ENCODE results near the gene CDC42EP2. TPM values are rescaled to one million over a fixed set of nuclear protein-coding genes. Genes with fewer than 3 reads are reported as not detected.

CDC42EP2 gene
- polyA plus RNA-seq, 1 of the 3 experiments (the other 2 are of a cell fraction): 8.1 TPM

DNA sequence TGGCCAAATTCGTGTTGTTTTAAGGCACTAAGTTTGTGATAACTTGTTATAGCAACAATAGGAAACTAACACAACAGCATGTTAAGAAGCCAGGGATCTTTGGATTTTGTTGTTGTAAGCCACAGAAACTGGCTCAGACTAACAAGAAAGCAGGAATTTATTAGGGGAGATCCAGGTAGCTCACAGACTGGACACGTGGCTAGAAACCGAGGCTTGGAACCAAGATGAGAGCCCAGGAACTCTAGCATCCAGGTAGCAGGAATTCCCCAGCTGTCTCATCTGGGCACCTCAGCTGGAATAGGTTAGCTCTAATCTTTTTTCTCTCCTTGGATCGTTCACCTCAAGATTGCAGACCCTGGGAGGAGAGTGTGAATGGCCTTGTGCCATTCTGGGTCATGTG lies 28.0 kb upstream of the CDC42EP2 start:
- Histone ChIP-seq H3K4me1 (ENCODE audit: control insufficient read depth in 1 of 2, insufficient read depth in 2 of 2, low read depth in 1 of 2, low read length in 1 of 2) (peaks cover 13 to 27% of the 10 kb centered on the region in 2 experiments; a peak in 3 of 4 replicates), H4K20me1 (ENCODE audit: insufficient read depth) (no peaks in the 10 kb centered on the region), H3K27ac (ENCODE audit: low read depth in 2 of 2, low read length in 1 of 2) (no peak overlapping the region), H3K9me2 (no peaks in the 10 kb centered on the region), H3K9me3 (no peaks in the 10 kb centered on the region), H3K79me2 (ENCODE audit: insufficient read depth) (no peaks in the 10 kb centered on the region; the same call in 1 of the 2 replicates), H3K36me3 (replicated peaks in 1 of 2; ENCODE audit: control insufficient read depth in 1 of 2, insufficient read depth in 2 of 2, low read length in 1 of 2) (peaks cover 22 to 31% of the 10 kb centered on the region in 2 experiments), H3K9ac (no peak overlapping the region), H3K4me3 (ENCODE audit: low read depth in 2 of 2, low read length in 1 of 2) (no peak overlapping the region), H3K27me3 (ENCODE audit: insufficient read depth) (no peaks in the 10 kb centered on the region), H2AFZ (ENCODE audit: low read depth) (no peak overlapping the region), H3F3A (replicated peaks; ENCODE audit: insufficient read depth) (peaks cover 8% of the 10 kb centered on the region), H3K4me2 (no peak overlapping the region)
- TF ChIP-seq RCOR1 (IDR thresholded peaks at IDR 0.05; ENCODE audit: low read length) (no peak), TAF1 (IDR thresholded peaks at IDR 0.05; ENCODE audit: borderline replicate concordance, low read depth, low read length) (no peak), MEF2A (IDR thresholded peaks at IDR 0.05; ENCODE audit: borderline replicate concordance, low read depth) (no peak), FOSL2 (IDR thresholded peaks at IDR 0.05; ENCODE audit: borderline replicate concordance, low read depth) (no peak), RAD21 (IDR thresholded peaks at IDR 0.05; ENCODE audit: low read length) (no peak), GABPA (IDR thresholded peaks at IDR 0.05; ENCODE audit: low read depth) (no peak), EZH2phosphoT487 (IDR thresholded peaks at IDR 0.05; ENCODE audit: borderline replicate concordance, low read depth) (no peak), RXRA (IDR thresholded peaks at IDR 0.05; ENCODE audit: borderline replicate concordance, low read depth) (no peak), JUND (IDR thresholded peaks at IDR 0.05) (no peak), USF2 (IDR thresholded peaks at IDR 0.05; ENCODE audit: borderline replicate concordance, low read depth, low read length) (no peak)
- TF ChIP-seq, protein P1, sequence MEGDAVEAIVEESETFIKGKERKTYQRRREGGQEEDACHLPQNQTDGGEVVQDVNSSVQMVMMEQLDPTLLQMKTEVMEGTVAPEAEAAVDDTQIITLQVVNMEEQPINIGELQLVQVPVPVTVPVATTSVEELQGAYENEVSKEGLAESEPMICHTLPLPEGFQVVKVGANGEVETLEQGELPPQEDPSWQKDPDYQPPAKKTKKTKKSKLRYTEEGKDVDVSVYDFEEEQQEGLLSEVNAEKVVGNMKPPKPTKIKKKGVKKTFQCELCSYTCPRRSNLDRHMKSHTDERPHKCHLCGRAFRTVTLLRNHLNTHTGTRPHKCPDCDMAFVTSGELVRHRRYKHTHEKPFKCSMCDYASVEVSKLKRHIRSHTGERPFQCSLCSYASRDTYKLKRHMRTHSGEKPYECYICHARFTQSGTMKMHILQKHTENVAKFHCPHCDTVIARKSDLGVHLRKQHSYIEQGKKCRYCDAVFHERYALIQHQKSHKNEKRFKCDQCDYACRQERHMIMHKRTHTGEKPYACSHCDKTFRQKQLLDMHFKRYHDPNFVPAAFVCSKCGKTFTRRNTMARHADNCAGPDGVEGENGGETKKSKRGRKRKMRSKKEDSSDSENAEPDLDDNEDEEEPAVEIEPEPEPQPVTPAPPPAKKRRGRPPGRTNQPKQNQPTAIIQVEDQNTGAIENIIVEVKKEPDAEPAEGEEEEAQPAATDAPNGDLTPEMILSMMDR (IDR thresholded peaks at IDR 0.05): no peak
- ChIA-PET CTCF (interaction anchor here (0.8 to 37.6 kb wide), 3 partner anchors 10 to 35 kb away, joined by 3 to 1118 read pairs (median 9); partner anchors contain the start of genes CDC42EP2 and DPF2), POLR2A (interaction anchor here (0.6 kb wide), 1 partner anchor 221 kb away, joined by 4 read pairs; no protein-coding TSS in a partner anchor)
- DNase-seq: no peak
- WGBS (ENCODE audit: low lambda C conversion rate): 95% methylated on average over 4 of the region's 4 CpGs

DNA sequence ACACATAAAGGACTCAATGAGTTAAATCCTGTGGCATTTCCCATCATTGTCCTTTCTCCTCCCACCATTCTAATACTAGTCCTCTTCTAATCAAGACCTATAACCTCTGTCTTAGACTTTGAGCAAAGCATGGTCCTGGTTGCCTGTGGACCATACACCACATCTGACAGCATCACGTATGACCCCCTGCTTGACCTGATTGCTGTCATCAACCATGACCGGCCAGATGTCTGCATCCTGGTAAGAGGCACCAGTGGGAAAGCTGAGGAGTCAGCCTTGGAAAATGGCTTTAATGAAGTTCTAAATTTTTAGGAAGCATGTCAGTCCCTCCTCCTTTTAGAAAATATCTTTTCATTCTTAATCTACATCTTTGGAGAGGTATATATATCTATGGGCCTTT lies 27.1 kb upstream of the CDC42EP2 start:
- Histone ChIP-seq H3K79me2 (ENCODE audit: insufficient read depth) (no peaks in the 10 kb centered on the region; the same call in 1 of the 2 replicates), H3K4me3 (ENCODE audit: low read depth in 2 of 2, low read length in 1 of 2) (no peak overlapping the region), H2AFZ (ENCODE audit: low read depth) (no peak overlapping the region), H3K4me2 (no peak overlapping the region), H3K36me3 (replicated peaks in 1 of 2; ENCODE audit: control insufficient read depth in 1 of 2, insufficient read depth in 2 of 2, low read length in 1 of 2) (peaks cover 16 to 28% of the 10 kb centered on the region in 2 experiments), H3F3A (replicated peaks; ENCODE audit: insufficient read depth) (peaks cover 8% of the 10 kb centered on the region), H3K27me3 (ENCODE audit: insufficient read depth) (no peaks in the 10 kb centered on the region), H3K9me3 (no peaks in the 10 kb centered on the region), H4K20me1 (ENCODE audit: insufficient read depth) (no peaks in the 10 kb centered on the region), H3K9me2 (no peaks in the 10 kb centered on the region), H3K4me1 (ENCODE audit: control insufficient read depth in 1 of 2, insufficient read depth in 2 of 2, low read depth in 1 of 2, low read length in 1 of 2) (peaks cover 14 to 32% of the 10 kb centered on the region in 2 experiments; a peak in 3 of 4 replicates), H3K27ac (ENCODE audit: low read depth in 2 of 2, low read length in 1 of 2) (0 out of 4 replicates have a peak overlapping the region, but pooled peaks of 1 of the 2 experiments have one; percentile 7), H3K9ac (no peak overlapping the region)
- ChIA-PET POLR2A (interaction anchor here (1.2 to 2.6 kb wide), 2 partner anchors 23 to 27 kb away, joined by 3 to 10 read pairs; partner anchors contain the start of gene CDC42EP2), CTCF (interaction anchor here (0.6 to 37.6 kb wide), 3 partner anchors 13 to 841 kb away, joined by 3 to 1118 read pairs (median 24); partner anchors contain the start of genes CDC42EP2 and DPF2)
- WGBS (ENCODE audit: low lambda C conversion rate): 100% methylated on average over 2 of the region's 2 CpGs
- TF ChIP-seq NRF1 (IDR thresholded peaks at IDR 0.05; ENCODE audit: low read depth, low read length): no peak
- TF ChIP-seq, protein P2, sequence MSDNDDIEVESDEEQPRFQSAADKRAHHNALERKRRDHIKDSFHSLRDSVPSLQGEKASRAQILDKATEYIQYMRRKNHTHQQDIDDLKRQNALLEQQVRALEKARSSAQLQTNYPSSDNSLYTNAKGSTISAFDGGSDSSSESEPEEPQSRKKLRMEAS (IDR thresholded peaks at IDR 0.05; ENCODE audit: low read depth): no peak
- TF ChIP-seq FOXJ3 (CRISPR knock-in tag; IDR thresholded peaks at IDR 0.05): no peak
- no peak for TF ChIP-seq FOSL2 (IDR thresholded peaks at IDR 0.05; ENCODE audit: borderline replicate concordance, low read depth)
- TF ChIP-seq RXRA (IDR thresholded peaks at IDR 0.05; ENCODE audit: borderline replicate concordance, low read depth): no peak
- TF ChIP-seq, protein P3, sequence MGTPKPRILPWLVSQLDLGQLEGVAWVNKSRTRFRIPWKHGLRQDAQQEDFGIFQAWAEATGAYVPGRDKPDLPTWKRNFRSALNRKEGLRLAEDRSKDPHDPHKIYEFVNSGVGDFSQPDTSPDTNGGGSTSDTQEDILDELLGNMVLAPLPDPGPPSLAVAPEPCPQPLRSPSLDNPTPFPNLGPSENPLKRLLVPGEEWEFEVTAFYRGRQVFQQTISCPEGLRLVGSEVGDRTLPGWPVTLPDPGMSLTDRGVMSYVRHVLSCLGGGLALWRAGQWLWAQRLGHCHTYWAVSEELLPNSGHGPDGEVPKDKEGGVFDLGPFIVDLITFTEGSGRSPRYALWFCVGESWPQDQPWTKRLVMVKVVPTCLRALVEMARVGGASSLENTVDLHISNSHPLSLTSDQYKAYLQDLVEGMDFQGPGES (IDR thresholded peaks at IDR 0.05; ENCODE audit: low read depth, low read length): no peak
- TF ChIP-seq, protein P4, sequence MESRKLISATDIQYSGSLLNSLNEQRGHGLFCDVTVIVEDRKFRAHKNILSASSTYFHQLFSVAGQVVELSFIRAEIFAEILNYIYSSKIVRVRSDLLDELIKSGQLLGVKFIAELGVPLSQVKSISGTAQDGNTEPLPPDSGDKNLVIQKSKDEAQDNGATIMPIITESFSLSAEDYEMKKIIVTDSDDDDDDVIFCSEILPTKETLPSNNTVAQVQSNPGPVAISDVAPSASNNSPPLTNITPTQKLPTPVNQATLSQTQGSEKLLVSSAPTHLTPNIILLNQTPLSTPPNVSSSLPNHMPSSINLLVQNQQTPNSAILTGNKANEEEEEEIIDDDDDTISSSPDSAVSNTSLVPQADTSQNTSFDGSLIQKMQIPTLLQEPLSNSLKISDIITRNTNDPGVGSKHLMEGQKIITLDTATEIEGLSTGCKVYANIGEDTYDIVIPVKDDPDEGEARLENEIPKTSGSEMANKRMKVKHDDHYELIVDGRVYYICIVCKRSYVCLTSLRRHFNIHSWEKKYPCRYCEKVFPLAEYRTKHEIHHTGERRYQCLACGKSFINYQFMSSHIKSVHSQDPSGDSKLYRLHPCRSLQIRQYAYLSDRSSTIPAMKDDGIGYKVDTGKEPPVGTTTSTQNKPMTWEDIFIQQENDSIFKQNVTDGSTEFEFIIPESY (IDR thresholded peaks at IDR 0.05; ENCODE audit: borderline replicate concordance, low read depth): no peak
- no peak for TF ChIP-seq MEF2A (IDR thresholded peaks at IDR 0.05; ENCODE audit: borderline replicate concordance, low read depth)
- TF ChIP-seq YY1 (IDR thresholded peaks at IDR 0.05; ENCODE audit: low read depth): no peak
- no peak for TF ChIP-seq GABPA (IDR thresholded peaks at IDR 0.05; ENCODE audit: low read depth)
- TF ChIP-seq, protein P5, sequence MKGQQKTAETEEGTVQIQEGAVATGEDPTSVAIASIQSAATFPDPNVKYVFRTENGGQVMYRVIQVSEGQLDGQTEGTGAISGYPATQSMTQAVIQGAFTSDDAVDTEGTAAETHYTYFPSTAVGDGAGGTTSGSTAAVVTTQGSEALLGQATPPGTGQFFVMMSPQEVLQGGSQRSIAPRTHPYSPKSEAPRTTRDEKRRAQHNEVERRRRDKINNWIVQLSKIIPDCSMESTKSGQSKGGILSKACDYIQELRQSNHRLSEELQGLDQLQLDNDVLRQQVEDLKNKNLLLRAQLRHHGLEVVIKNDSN (IDR thresholded peaks at IDR 0.05; ENCODE audit: borderline replicate concordance, low read depth): no peak
- no peak for DNase-seq
